Central memory CD4-positive, alpha-beta T cell (primary cell): Measurements from ENCODE around the gene ITSN1.

ENCODE experiments used
- DNase-seq: peaks from one replicate; pipeline ENCODE4 v3.0.0; 2022

ITSN1 gene

DNA sequence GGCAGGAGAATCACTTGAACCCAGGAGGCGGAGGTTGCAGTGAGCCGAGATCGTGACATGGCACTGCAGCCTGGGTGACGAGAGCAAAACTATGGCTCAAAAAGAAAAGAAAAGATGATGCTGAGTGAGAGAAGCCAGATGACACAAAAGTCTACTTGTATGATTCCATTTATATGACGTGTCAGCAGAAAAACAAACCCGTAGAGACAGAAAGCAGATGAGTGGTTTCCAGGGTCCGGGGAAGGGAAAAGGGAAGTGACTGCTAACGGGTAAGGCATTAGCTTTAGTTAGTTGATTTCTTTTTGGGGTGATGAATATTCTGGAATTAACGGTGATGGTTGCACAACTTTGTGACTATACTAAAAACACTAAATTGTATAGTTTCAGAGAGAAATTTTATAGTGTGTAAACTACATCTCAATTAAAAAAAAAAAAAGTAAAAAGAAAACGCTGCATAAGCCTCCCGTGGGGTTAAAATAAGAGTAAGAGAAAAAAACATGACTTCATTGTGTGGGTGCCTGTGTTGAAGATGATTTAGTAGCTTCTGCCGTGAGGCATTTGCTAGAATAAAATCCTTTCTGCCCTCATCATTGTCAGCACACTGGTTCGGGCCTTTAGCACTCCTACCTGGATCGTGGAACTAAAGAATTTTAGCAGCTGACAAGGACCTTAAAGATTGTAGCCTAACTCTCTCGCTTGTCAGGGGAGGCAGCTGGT, 298.0 kb downstream of the ITSN1 start:
- DNase-seq, result no peak

- DNase-seq, result no peak
Observed at GRCh38 chr21:33940881-33941245, 298.6 kb downstream of the ITSN1 start.

- no peak for DNase-seq
Observed at GRCh38 chr21:33942426-33942825, 300.1 kb downstream of the ITSN1 start.

GRCh38 chr21:33943293-33943692, 301.0 kb downstream of the ITSN1 start:
- no peak for DNase-seq

DNA sequence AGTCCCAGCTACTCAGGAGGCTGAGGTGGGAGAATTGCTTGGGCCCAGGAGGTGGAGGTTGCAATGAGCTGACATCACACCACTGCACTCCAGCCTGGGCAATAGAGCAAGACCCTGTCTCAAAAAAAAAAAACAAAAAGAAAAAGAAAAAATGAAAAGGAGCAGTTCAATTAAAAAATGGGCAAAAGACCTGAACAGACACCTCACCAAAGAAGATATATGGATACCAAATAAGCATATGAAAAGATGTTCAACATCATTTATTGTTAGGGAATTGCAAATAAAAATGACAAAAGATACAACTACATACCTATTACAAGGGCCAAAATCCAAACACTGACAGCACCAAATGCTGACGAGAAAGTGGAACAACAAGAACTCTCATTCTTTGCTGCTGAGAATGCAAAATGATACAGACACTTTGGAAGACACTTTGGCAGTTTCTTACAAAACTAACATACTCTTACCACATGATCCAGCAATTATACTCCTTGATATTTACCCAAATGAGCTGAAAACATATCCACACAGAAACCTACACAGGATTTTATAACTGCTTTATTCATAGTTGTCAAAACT, 302.0 kb downstream of the ITSN1 start:
- no peak for DNase-seq

DNA sequence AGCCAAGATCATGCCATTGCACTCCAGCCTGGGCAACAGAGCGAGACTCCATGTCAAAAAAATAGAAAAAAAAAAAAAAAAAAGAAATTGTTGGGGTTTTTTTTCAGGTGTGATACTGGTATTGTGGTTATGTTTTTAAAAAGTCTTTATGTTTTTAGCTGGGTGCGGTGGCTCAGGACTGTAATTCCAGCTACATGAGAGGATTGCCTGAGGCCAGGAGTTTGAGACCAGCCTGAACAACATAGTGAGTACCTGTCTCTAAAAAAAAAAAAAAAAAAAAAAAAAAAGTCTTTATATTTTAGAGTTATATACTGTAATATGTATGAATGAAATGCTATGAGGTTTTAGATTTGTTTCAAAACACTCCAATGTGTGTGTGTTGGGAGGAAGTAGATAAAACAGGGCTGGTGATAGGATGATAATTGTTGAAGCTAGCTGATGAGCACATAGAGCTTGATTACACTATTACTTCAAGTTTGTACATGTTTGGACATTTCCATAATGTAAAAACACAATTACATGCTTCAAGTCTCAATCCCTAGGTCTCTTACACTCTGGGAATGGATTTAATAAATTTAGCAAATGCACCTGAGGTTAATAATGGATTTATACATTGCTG, 303.5 kb downstream of the ITSN1 start:
- DNase-seq, result peak; percentile 40

DNA sequence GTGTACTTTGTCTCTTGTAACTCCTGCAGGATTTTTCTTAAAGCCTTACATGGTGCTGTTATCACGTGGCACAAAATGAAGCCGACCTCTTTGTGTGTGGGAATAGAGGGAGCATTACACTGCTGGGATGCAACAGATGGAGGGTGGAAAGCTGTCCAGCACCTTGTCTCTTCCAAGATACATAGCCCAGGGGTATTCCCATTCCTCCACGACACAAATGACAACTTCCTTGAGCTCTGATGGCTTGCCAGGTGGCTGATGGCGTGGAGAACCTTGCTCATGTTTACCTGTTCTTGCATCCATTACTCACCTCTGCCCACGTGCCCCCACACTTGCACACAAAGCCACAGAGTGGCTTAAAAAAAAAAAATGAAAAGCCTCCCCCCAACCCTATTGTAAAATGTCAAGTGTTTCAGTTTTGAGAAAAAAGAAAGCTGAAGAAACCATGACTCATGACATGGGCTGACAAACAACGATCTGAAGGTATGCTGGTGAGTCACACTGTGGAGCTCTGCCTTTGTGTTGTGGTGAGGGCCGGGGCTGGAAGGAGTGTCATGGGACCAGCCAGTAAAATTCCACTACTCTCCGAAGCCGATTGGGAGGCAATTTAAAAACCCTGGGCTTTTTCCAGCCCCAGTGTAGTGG, 305.3 kb downstream of the ITSN1 start:
- DNase-seq, result peak; percentile 94

DNA sequence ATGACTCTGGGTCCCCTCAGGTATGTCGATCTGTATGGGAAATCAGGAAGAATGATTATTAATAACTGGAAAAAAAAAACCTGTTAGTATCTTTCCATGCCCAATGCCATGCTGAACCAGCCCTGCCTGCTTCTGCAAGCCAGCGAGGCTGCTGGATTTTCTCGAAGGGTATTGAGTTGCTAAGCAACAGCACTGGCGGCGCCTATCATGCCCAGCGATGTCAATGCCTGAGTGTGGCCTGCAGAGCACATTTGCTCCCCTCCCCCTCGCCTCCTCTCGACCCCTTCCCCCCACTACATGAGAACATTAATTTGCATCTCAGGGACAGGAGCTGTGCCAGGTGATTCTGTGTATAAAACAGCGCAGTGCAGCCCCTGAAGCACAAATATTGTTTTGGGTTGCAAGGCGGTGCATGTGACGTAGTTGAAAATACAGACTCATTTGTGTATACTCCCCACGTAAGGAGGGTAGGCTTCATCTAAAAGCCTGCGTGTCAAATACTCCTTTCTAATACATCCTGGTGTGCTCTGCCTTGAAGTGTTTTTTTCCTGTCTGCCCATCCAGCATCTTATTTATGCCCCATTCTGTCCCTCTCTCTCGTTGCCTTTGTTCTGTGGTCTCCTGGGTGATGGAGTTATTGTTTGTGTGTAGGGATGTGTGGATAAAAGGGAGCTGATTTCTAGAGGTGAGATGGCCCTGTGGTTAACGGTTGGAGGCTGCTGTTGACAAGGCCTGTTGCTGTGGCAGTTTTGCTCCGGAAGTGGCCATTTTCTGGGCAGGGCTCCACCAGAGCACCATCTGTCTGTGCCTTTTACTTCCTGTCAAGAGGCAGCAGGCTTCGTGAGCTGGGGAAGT, 306.0 kb downstream of the ITSN1 start:
- peak; percentile 96 for DNase-seq

DNA sequence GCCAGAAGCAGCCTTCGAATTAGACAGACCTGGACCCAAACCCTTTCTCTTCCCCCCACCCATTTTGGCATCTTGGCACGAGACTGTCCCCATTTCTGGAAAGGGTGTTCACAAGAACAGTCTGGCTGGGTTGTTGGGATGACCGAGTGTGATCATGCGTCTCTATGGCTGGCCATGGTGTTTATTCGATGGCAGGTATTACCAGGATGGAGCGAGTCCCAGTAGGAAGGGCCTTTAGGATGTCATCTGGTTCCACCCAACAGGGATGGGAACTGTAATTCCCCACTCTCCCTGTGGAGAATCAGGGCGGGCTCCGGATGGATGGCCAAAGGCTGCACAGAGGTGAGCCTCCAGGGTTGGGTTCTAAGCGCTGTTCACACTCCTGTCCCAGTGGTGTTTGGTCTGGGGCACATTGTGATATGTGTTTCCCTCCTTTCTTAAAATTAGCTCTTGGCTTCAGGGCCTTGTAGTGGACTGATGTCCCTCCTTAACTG, 306.7 kb downstream of the ITSN1 start:
- DNase-seq, result no peak
